HG02885 (cell line): Measurements from ENCODE around the gene ZMAT5.
A peak's percentile ranks its signal among the peaks of the same experiment; 100 is the strongest.

ENCODE experiments used
- ATAC-seq: cut with Tn5 transposase; IDR thresholded peaks from one replicate; pipeline ENCODE4 v1.9.1; 2021; ENCODE audit warnings: mild to moderate bottlenecking; ENCODE audit not compliant: unreplicated experiment, poor library complexity

The ZMAT5 gene, protein sequence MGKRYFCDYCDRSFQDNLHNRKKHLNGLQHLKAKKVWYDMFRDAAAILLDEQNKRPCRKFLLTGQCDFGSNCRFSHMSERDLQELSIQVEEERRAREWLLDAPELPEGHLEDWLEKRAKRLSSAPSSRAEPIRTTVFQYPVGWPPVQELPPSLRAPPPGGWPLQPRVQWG

DNA sequence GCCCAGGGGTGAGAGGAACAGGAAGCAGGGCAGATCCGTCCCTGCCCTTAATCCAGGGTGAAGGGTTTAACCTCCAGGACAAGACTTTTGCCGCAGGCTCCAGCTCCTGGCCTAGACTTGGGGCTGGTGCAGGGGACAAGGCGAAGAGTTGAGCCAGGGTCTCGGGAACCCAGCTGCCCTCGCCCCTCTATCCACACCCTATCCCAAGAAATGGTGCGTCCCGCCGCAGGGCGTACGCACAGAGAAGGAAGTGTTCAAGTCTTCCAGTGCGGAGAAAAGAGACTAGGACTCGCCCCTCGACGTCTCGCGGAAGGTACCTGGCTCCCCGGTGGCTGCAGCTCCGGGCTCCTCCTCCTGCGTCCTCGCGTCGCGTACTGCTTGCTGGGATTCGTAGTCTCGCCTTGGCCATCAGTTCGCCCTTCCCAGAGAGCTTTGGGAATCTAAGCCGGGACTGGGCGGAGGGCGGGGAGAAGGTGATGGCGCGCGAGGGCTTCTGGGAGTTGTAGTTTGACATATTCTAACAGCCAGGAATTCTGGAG is at the start of gene ZMAT5:
ZMAT5 (minus strand) TSS at position 376 of the 539 bp plus-strand sequence. CDS start 18,463 bp downstream, outside the sequence.
- ATAC-seq: peak; percentile 91

- ATAC-seq: no peak
Observed at GRCh38 chr22:29816539-29816938, 49.7 kb upstream of the ZMAT5 start.

DNA sequence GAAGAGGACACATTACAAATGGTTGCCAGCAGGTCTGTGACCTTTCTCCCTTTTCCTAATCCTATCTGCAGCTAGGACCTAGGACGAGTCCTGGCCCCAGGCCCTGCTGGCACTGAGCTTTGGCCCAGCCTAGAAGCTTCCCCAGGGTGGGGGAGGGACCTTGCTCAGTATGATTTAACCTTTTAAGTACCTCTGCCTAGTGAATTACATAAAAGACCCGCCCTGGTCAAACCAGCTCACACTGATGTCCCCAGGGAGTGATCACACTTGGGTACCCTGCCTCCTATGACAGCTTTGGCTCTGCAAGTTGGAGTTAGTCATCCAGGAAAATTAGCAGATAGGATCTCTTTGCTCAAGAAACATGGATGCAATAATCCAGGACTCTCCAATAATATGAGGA is 49.3 kb upstream of the ZMAT5 start:
- ATAC-seq: no peak

DNA sequence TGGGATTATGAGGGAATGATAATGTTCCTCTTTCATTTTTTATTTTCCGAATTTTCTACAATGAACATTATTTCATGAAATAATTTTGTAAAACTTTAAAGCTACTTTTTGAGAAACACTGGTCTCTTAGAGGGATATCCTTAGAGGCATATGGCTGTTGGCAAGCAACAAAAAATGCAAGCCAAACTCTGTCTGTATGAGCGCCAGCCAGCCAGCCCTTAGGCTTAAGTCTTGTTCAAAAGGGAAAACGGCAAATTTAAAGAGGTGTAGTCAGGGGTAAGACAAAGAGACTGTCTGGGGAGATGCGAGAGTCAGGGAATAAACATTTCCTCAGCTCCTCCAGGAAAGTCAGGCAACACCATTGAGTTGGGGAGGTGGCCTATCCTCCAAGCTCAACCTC is 48.8 kb upstream of the ZMAT5 start:
- ATAC-seq: no peak

DNA sequence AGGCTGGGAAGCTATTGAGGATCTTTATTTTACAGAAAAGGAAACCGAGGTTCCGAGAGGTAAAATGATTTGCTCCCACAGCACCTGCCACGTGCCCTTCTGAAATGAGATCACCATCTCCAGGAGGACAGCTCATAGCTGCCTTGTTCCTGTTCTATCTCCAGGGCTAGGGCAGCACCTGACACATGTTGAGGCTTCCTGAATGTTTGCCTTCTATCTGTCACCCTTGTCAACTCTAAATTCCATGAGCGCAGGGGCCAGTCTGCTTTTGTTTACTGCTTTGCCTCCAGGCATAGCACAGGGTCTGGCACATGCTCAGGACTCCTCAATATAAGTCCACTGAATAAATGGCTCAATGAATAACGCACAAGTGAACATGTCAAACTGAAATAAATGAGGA is 47.2 kb upstream of the ZMAT5 start:
- ATAC-seq: no peak

DNA sequence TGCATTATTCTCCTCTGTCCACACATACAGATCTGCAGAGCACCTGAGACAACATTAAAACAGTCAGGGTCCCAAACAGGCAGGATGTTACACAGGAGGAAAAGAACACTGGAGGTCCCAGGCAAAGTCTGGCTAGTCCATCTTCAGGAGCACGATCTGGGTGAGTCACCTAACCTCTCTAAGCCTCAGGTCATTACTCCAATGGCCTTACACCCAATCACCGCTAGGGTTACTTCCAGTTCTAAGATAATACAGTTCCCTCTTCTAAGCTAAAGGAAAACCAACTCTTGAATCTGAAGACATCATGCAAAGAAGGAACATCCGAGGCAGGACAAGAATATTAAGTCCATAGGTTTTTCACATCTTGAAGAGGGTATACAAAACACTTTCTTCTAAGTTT is 46.8 kb upstream of the ZMAT5 start:
- ATAC-seq: no peak

DNA sequence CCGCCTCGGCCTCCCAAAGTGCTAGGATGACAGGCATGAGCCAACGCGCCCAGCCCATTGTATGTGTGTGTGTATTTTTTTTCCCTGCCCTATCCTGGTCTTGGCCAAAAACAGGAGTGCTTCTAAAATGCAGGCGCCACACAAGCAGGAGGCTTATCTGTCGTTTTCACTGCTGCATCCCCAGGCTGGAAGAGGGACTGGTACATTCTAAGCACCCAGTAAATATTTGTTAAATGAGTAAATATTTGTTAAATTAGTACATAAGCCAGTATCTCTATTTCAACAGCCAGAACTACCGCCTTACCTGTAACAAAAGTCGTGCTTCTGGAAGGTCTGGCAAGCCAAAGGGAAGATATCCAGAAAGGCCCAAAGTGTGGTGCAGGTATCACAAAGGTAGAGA is 46.3 kb upstream of the ZMAT5 start:
- ATAC-seq: no peak

DNA sequence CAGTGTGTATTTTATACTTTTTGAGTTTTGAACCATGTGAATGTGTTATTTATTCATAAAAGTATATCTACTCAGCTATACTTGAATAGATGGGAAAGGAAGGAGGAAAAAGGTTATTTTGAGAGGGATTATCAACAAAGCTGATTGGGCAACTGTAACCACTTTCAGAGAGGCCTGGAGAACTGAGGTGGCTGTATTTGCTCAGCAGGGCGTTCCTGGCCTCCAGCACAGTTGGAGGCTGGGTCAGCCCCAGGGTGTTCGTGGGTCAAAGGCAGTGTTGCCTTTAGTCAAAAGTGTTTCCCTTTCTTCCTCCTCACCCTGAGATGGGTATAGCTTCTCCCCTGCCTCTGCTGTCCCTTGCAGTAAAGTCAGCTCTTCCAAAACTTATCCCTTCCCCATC is 44.6 kb upstream of the ZMAT5 start:
- ATAC-seq: no peak

GRCh38 chr22:29810216-29810615 is 43.4 kb upstream of the ZMAT5 start:
- ATAC-seq: no peak

- no peak for ATAC-seq
Observed at GRCh38 chr22:29806196-29806595, 39.4 kb upstream of the ZMAT5 start.

- no peak for ATAC-seq
Observed at GRCh38 chr22:29804985-29805384, 38.2 kb upstream of the ZMAT5 start.

DNA sequence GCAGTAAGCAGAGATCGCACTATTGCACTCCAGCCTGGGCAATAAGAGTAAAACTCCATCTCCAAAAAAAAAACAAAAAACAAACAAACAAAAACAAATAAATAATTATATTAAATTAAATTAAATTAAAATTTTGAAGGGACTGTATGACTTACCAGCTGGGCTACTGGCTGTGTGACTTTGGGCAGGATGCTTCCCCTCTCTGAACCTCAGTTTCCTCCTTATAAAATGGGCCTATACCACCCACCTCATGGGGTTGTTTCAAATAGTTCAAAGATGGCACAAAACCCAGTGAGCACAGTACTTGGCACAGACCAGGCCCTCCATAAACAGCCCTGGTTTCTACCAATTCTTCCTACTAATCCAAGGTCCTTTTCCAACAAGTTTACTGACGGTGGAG is 36.4 kb upstream of the ZMAT5 start:
- no peak for ATAC-seq

GRCh38 chr22:29801796-29802195 is 35.0 kb upstream of the ZMAT5 start:
- no peak for ATAC-seq

- ATAC-seq: no peak
Observed at GRCh38 chr22:29801153-29801552, 34.3 kb upstream of the ZMAT5 start.

DNA sequence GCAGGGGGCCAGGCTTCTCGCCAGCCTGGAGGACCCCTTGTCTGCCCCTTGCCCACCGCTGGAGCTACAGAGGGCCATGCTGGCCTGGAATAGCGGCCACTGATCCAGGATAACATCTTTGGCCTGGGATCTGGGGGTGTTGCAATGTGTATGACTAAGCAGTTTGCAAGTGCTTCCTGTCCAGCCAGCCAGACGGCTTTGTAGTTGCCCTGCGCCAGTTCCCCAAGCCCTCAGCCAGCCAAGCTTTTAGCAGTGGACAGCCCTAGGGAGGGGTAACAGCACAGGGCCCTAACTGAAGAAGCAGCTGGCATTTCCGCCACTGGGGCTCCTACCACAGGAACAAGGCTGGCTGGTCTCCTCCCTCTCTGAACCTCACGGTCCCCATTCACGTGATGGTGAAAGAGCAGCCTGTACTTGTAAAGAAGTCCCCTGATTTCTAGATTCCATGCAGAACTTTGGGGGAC is 32.4 kb upstream of the ZMAT5 start:
- ATAC-seq: no peak

GRCh38 chr22:29798801-29799200 is 32.0 kb upstream of the ZMAT5 start:
- ATAC-seq: no peak

- ATAC-seq: no peak
Observed at GRCh38 chr22:29798318-29798717, 31.5 kb upstream of the ZMAT5 start.

GRCh38 chr22:29797351-29797750 is 30.5 kb upstream of the ZMAT5 start:
- no peak for ATAC-seq

DNA sequence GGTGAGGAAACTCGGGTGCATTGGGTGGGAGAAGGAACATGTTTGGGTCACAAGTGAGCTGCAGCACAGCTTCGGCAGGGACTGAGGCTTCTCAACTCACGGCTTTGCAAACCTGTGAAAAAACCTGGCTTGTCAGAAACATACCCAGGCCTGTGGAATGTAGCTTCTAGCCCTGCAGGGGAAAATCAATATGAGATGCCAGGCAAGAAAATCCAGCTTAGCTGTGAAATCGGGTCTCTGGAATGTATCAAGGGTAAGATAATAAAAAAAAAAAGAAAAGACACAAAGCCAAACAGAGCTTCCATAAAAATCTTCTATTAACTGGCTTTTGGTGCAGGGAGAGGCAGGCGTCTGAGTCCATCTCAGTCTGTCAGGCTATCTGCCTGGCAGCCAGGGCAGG is 28.9 kb upstream of the ZMAT5 start:
- ATAC-seq: no peak

- ATAC-seq: no peak
Observed at GRCh38 chr22:29793396-29793795, 26.6 kb upstream of the ZMAT5 start.

DNA sequence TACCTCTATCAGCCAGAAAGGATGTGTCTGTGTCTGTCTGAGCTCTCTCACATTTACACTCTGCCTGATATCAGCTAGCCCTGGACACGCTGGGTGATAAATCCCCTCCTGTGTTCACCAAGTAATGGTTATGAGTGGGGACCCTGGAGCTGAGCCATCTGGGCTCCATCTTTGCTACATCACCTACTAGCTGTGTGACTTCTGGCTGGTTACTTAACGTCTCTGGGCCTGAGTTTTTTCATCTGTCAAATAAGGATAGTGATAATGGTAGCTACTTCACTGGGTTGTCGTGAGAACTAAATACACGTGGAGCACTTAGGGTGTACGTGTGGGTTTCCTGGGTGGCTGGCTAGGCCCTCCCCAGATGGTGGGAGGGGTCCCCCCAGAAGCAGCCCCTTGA is 23.3 kb upstream of the ZMAT5 start:
- ATAC-seq: no peak
